ENCODE data around the gene HSPB1. TPM values are rescaled to one million over a fixed set of nuclear protein-coding genes. Genes with fewer than 3 reads are reported as not detected.

The HSPB1 gene
- total and polyA plus RNA-seq, 2 of the 13 experiments (the other 11 are each of a cell fraction or from before 2014, with no cell fraction given), result 21.0 to 38.6 TPM

- WGBS (ENCODE audit: low lambda C conversion rate), result 10% methylated on average over 39 of the region's 63 CpGs
- Histone ChIP-seq H3K36me3 (replicated peaks in 1 of 2; ENCODE audit: control insufficient read depth in 1 of 2, insufficient read depth in 2 of 2, low read length in 2 of 2) (no peaks in the 10 kb centered on the region), H2AFZ (ENCODE audit: low read length) (no peak overlapping the region), H4K20me1 (ENCODE audit: insufficient read depth, low read length) (no peaks in the 10 kb centered on the region), H3K27me3 (ENCODE audit: control insufficient read depth in 1 of 2, insufficient read depth in 2 of 2, low read length in 2 of 2) (peaks cover 11 to 69% of the 10 kb centered on the region in 2 experiments), H3K27ac (ENCODE audit: extremely low read length, insufficient read depth, low read length) (no peak overlapping the region), H3K9ac (ENCODE audit: insufficient read depth, low read depth, low read length) (no peak overlapping the region), H3K9me3 (ENCODE audit: low read length) (no peaks in the 10 kb centered on the region), H3K4me3 (replicated peaks in 1 of 3; ENCODE audit: insufficient read depth in 1 of 3, low read depth in 2 of 3, low read length in 3 of 3) (peak overlapping the region in 2 of 3 experiments; percentile 26 to 54; a peak in 3 of 6 replicates), H3K4me1 (ENCODE audit: insufficient read depth, low read length) (peaks cover 13% of the 10 kb centered on the region), H3K4me2 (ENCODE audit: low read depth, low read length) (peak overlapping the region; percentile 67), H3K79me2 (ENCODE audit: insufficient read depth, low read length) (no peaks in the 10 kb centered on the region)
- FAIRE-seq (no peak), ATAC-seq (no peak), DNase-seq (ENCODE audit: low spot score) (no peak)
- in situ Hi-C loops (cut with HindIII; ENCODE audit: extremely low pct_ligation_motif_present, low pct_unique_long_range_greater_than_20kb) (loop anchor here (5.0 kb wide), 1 partner anchor 36 kb away; no protein-coding TSS in a partner anchor), intact Hi-C loops (cut with micrococcal nuclease; ENCODE audit: unreplicated experiment) (no loop called here)
- ChIA-PET POLR2A (interaction anchor here (0.6 kb wide), 1 partner anchor 22 kb away, joined by 3 read pairs; no protein-coding TSS in a partner anchor), CTCF (ENCODE audit: low intra/inter-chr PET ratio, low total read pairs) (interaction anchor here (0.7 to 1.0 kb wide), 2 partner anchors 33 to 67 kb away, joined by 3 read pairs; no protein-coding TSS in a partner anchor)
- BruUV-seq (replicated peaks), result no TSS peak
- TF ChIP-seq EZH2 (conservative IDR thresholded peaks at IDR 0.05; ENCODE audit: low read depth, low read length) (peak; percentile 95; the same call in 1 of the 2 replicates), SMYD3 (CRISPR knock-in tag; IDR thresholded peaks at IDR 0.05) (no peak), ZNF512 (CRISPR knock-in tag; IDR thresholded peaks at IDR 0.05) (0 out of 2 replicates have a peak, but pooled peaks have one; percentile 81)
These were observed 21.3 kb upstream of the HSPB1 start for GRCh38 chr7:76281006-76281705.

DNA sequence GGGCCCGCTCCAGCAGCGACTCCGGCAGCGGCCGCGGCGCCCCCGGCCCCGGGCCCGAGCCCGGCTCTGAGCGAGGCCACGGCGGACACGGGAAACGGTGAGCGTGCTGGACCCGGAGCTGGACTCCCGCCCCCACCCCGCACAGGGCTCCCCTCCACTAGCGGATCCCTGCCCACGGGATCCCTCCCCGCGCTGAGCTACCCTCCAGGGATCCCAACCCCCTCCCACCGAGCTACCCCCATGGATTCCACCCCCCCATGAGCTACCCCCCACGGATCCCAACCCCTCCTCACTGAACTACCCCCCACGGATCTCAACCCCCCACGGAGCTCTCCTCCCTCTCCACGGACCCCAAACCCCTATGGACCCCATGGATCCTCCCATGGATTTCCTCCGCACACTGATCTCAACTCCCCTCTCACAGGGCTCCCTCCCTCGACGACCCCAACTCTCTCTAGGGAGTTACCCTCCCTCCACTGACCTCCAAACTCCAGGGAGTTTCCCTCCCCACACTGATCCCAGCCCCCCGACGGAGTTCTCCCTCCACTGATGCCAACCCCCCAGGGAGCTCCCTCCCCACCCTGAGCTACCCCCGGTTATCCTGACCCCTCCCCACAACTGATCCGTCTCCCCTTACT is 20.6 kb upstream of the HSPB1 start:
- H2AFZ ChIP-seq (ENCODE audit: low read length), result no peak overlapping the region
- in situ Hi-C loops (cut with HindIII; ENCODE audit: extremely low pct_ligation_motif_present, low pct_unique_long_range_greater_than_20kb), result loop anchor here (5.0 kb wide), 1 partner anchor 35 kb away; no protein-coding TSS in a partner anchor
- no peaks in the 10 kb centered on the region for H3K9me3 ChIP-seq (ENCODE audit: low read length)
- ChIA-PET POLR2A (no interaction called here), CTCF (ENCODE audit: low intra/inter-chr PET ratio, low total read pairs) (no interaction called here)
- ATAC-seq (no peak), DNase-seq (ENCODE audit: low spot score) (no peak), FAIRE-seq (no peak)
- TF ChIP-seq MLXIP (CRISPR knock-in tag; IDR thresholded peaks at IDR 0.05; ENCODE audit: borderline replicate concordance) (no peak), MXD3 (CRISPR knock-in tag; IDR thresholded peaks at IDR 0.05) (no peak), YY1 (IDR thresholded peaks at IDR 0.05; ENCODE audit: insufficient read depth, insufficient replicate concordance, low read depth, low read length) (no peak), ZNF850 (CRISPR knock-in tag; conservative IDR thresholded peaks at IDR 0.05) (no peak), ZNF660 (CRISPR knock-in tag; IDR thresholded peaks at IDR 0.05; ENCODE audit: borderline replicate concordance, low read depth) (no peak), EZH2 (conservative IDR thresholded peaks at IDR 0.05; ENCODE audit: low read depth, low read length) (0 out of 2 replicates have a peak, but pooled peaks have one; percentile 11)
- H3K4me2 ChIP-seq (ENCODE audit: low read depth, low read length), result peak overlapping the region; percentile 1; the same call in 1 of the 2 replicates
- H3K79me2 ChIP-seq (ENCODE audit: insufficient read depth, low read length), result no peaks in the 10 kb centered on the region
- intact Hi-C loops (cut with micrococcal nuclease; ENCODE audit: unreplicated experiment), result no loop called here
- 19% methylated on average over 16 of the region's 36 CpGs for WGBS (ENCODE audit: low lambda C conversion rate)
- H3K27ac ChIP-seq (ENCODE audit: extremely low read length, insufficient read depth, low read length), result no peak overlapping the region
- BruUV-seq (replicated peaks), result no TSS peak
- H3K9ac ChIP-seq (ENCODE audit: insufficient read depth, low read depth, low read length), result no peak overlapping the region
- H3K4me3 ChIP-seq (replicated peaks in 1 of 3; ENCODE audit: insufficient read depth in 1 of 3, low read depth in 2 of 3, low read length in 3 of 3), result peak overlapping the region in 2 of 3 experiments; percentile 16 to 33; a peak in 2 of 6 replicates
- H3K36me3 ChIP-seq (replicated peaks in 1 of 2; ENCODE audit: control insufficient read depth in 1 of 2, insufficient read depth in 2 of 2, low read length in 2 of 2), result no peaks in the 10 kb centered on the region
- H4K20me1 ChIP-seq (ENCODE audit: insufficient read depth, low read length), result no peaks in the 10 kb centered on the region
- peaks cover 20% of the 10 kb centered on the region for H3K4me1 ChIP-seq (ENCODE audit: insufficient read depth, low read length)
- H3K27me3 ChIP-seq (ENCODE audit: control insufficient read depth in 1 of 2, insufficient read depth in 2 of 2, low read length in 2 of 2), result peaks cover 10 to 68% of the 10 kb centered on the region in 2 experiments

All from HepG2 (cell line).